ENCODE measurements around the gene TRIM29. TPM values are rescaled to one million over a fixed set of nuclear protein-coding genes. Genes with fewer than 3 reads are reported as not detected.

Gene TRIM29
- total and polyA plus RNA-seq, 2 donors from 2014 or later = 0.65 to 32.9 TPM

GRCh38 chr11:120173019-120173705 lies 35.2 kb upstream of the TRIM29 start:
- DNase-seq = peak in 3 of 5 donors; percentile 40 to 56 (median 46)
- no peak for FAIRE-seq
- intact Hi-C loops (cut with DNase I) = loop anchor here (5.0 kb wide), 1 partner anchor 54 kb away; no protein-coding TSS in a partner anchor
- H3K9ac ChIP-seq (ENCODE audit: low read length in 3 of 3) = no peak overlapping the region
- no peaks in the 10 kb centered on the region for H3K9me3 ChIP-seq (ENCODE audit: control insufficient read depth in 2 of 3, insufficient read depth in 1 of 3, low read length in 3 of 3)
- H3K4me1 ChIP-seq (ENCODE audit: control insufficient read depth in 2 of 3, insufficient read depth in 2 of 3, low read depth in 1 of 3, low read length in 3 of 3) = peaks cover 0 to 16% (median 0%) of the 10 kb centered on the region in 3 donors
- H3K4me3 ChIP-seq (ENCODE audit: low read length in 3 of 3) = no peak overlapping the region
- H3K27ac ChIP-seq (ENCODE audit: low read depth in 2 of 2, low read length in 2 of 2) = no peak overlapping the region
- TF ChIP-seq CTCF (IDR thresholded peaks at IDR 0.05; ENCODE audit: borderline replicate concordance, extremely low read depth, insufficient read depth) = no peak
- no peaks in the 10 kb centered on the region for H3K27me3 ChIP-seq (ENCODE audit: control insufficient read depth, insufficient read depth, low read length)
- H3K36me3 ChIP-seq (ENCODE audit: control insufficient read depth in 2 of 3, insufficient read depth in 3 of 3, low read length in 3 of 3) = no peaks in the 10 kb centered on the region

GRCh38 chr11:120172054-120172911 lies 34.4 kb upstream of the TRIM29 start:
- intact Hi-C loops (cut with DNase I) = loop anchor here (5.0 kb wide), 1 partner anchor 55 kb away; no protein-coding TSS in a partner anchor

GRCh38 chr11:120170741-120171261 lies 32.9 kb upstream of the TRIM29 start:
- intact Hi-C loops (cut with DNase I) = loop anchor here (5.0 kb wide), 1 partner anchor 56 kb away; no protein-coding TSS in a partner anchor
- H3K4me3 ChIP-seq (ENCODE audit: low read length in 3 of 3) = no peak overlapping the region

More at GRCh38 chr11:120172054-120172911, 34.4 kb upstream of the TRIM29 start:
- no peak overlapping the region for H3K27ac ChIP-seq (ENCODE audit: low read depth in 2 of 2, low read length in 2 of 2)
- H3K4me3 ChIP-seq (ENCODE audit: low read length in 3 of 3) = no peak overlapping the region
- TF ChIP-seq CTCF (IDR thresholded peaks at IDR 0.05; ENCODE audit: borderline replicate concordance, extremely low read depth, insufficient read depth) = peak; percentile 91
- DNase-seq (peak; percentile 80 to 89 (median 86)), FAIRE-seq (no peak)
- no peaks in the 10 kb centered on the region for H3K27me3 ChIP-seq (ENCODE audit: control insufficient read depth, insufficient read depth, low read length)
- H3K9ac ChIP-seq (ENCODE audit: low read length in 3 of 3) = no peak overlapping the region
- H3K36me3 ChIP-seq (ENCODE audit: control insufficient read depth in 2 of 3, insufficient read depth in 3 of 3, low read length in 3 of 3) = no peaks in the 10 kb centered on the region
- peaks cover 0 to 16% (median 0%) of the 10 kb centered on the region in 3 donors for H3K4me1 ChIP-seq (ENCODE audit: control insufficient read depth in 2 of 3, insufficient read depth in 2 of 3, low read depth in 1 of 3, low read length in 3 of 3)
- no peaks in the 10 kb centered on the region for H3K9me3 ChIP-seq (ENCODE audit: control insufficient read depth in 2 of 3, insufficient read depth in 1 of 3, low read length in 3 of 3)

More at GRCh38 chr11:120170741-120171261, 32.9 kb upstream of the TRIM29 start:
- FAIRE-seq = no peak
- Histone ChIP-seq H3K9me3 (ENCODE audit: control insufficient read depth in 2 of 3, insufficient read depth in 1 of 3, low read length in 3 of 3) (no peaks in the 10 kb centered on the region), H3K36me3 (ENCODE audit: control insufficient read depth in 2 of 3, insufficient read depth in 3 of 3, low read length in 3 of 3) (no peaks in the 10 kb centered on the region), H3K27ac (ENCODE audit: low read depth in 2 of 2, low read length in 2 of 2) (no peak overlapping the region), H3K27me3 (ENCODE audit: control insufficient read depth, insufficient read depth, low read length) (no peaks in the 10 kb centered on the region), H3K4me1 (ENCODE audit: control insufficient read depth in 2 of 3, insufficient read depth in 2 of 3, low read depth in 1 of 3, low read length in 3 of 3) (peaks cover 0 to 16% (median 0%) of the 10 kb centered on the region in 3 donors), H3K9ac (ENCODE audit: low read length in 3 of 3) (no peak overlapping the region)
- no peak for TF ChIP-seq CTCF (IDR thresholded peaks at IDR 0.05; ENCODE audit: borderline replicate concordance, extremely low read depth, insufficient read depth)
- DNase-seq = peak in 1 of 5 donors; percentile 64

Measured in kidney (tissue), 14 donors.